K562 (cell line): ENCODE results near the gene PGPEP1. TPM values are rescaled to one million over a fixed set of nuclear protein-coding genes. Genes with fewer than 3 reads are reported as not detected.

Experiments used
- AFF4 ChIP-seq: sonication (generic); formaldehyde crosslinking; IDR thresholded peaks from 2 replicates; pipeline ENCODE4 v1.8.0; 2023; ENCODE audit warnings: mild to moderate bottlenecking, missing genetic modification reagents
- ATF7 ChIP-seq: fragments of 450-650 bp; IDR thresholded peaks from 2 replicates; pipeline ENCODE4 v1.7.1; 2014; ENCODE audit warnings: mild to moderate bottlenecking, moderate library complexity
- BCOR ChIP-seq: fragments of 450-650 bp; IDR thresholded peaks from 2 replicates; pipeline ENCODE4 v1.6.1; 2016
- CHD4 ChIP-seq: fragments of 200-600 bp; sonication (generic); IDR thresholded peaks from 3 replicates; pipeline ENCODE4 v1.6.1; 2012; ENCODE audit warnings: low read depth, mild to moderate bottlenecking, mixed read lengths, low read length, inconsistent platforms; ENCODE audit not compliant: insufficient read depth, insufficient replicate concordance, poor library complexity, severe bottlenecking
- COPS2 ChIP-seq: fragments of 450-650 bp; conservative IDR thresholded peaks from 2 replicates; pipeline ENCODE4 v1.6.1; 2016; ENCODE audit warnings: mild to moderate bottlenecking, moderate library complexity
- CSDE1 ChIP-seq, 2 experiments: fragments of 450-650 bp; IDR thresholded peaks; 2 replicates each; pipeline ENCODE4 v1.6.1; 2016; ENCODE audit warnings: mild to moderate bottlenecking in 1 of 2
- ELF2 ChIP-seq: fragments of 250-450 bp; sonication (Bioruptor Pico); IDR thresholded peaks from 2 replicates; pipeline ENCODE4 v1.5.0; 2021; ENCODE audit warnings: mild to moderate bottlenecking
- FOXK1 ChIP-seq: sonication (generic); formaldehyde crosslinking; IDR thresholded peaks from 2 replicates; pipeline ENCODE4 v1.8.0; 2022; ENCODE audit warnings: missing genetic modification reagents, mild to moderate bottlenecking, borderline replicate concordance
- HLTF ChIP-seq: fragments of 450-650 bp; IDR thresholded peaks from 2 replicates; pipeline ENCODE4 v1.6.1; 2016
- LARP7 ChIP-seq: fragments of 450-650 bp; IDR thresholded peaks from 2 replicates; pipeline ENCODE4 v1.6.1; 2016
- POLR2AphosphoS5 ChIP-seq: IDR thresholded peaks from 2 replicates; pipeline ENCODE4 v1.6.1; 2011; ENCODE audit warnings: mild to moderate bottlenecking, low read depth, low read length, moderate library complexity; ENCODE audit not compliant: control insufficient read depth, insufficient read depth
- POLR2H ChIP-seq: IDR thresholded peaks from 2 replicates; pipeline ENCODE4 v1.6.1; 2016; ENCODE audit warnings: missing genetic modification characterization, low read depth, mild to moderate bottlenecking, control low read depth, missing compliant biosample characterization, moderate library complexity
- SP1 ChIP-seq: sonication (generic); formaldehyde crosslinking; IDR thresholded peaks from 2 replicates; pipeline ENCODE4 v1.8.1; 2022; ENCODE audit warnings: mild to moderate bottlenecking, missing genetic modification reagents
- ZNF274 ChIP-seq: IDR thresholded peaks from 2 replicates; pipeline ENCODE4 v1.6.1; 2011; ENCODE audit warnings: low read depth, mild to moderate bottlenecking, low read length, moderate library complexity, borderline replicate concordance
- ZNF707 ChIP-seq: fragments of 250-450 bp; sonication (Bioruptor Pico); conservative IDR thresholded peaks from 2 replicates; pipeline ENCODE4 v1.8.0; 2022; ENCODE audit warnings: inconsistent platforms, mild to moderate bottlenecking, moderate library complexity
- ZNF830 ChIP-seq: fragments of 250-450 bp; sonication (Bioruptor Pico); IDR thresholded peaks from 2 replicates; pipeline ENCODE4 v1.5.0; 2021; ENCODE audit warnings: mild to moderate bottlenecking
- polyA plus RNA-seq, 8 experiments: library from polyadenylated mRNA; depleted of rRNA in 4 of 8; stranded (reverse) in 5 of 8; unstranded in 3 of 8; fragments of >200 nt; fragmentation: Nextera tagmentation in 2 of 8; fragmentation: Illumina TruSeq in 1 of 8; extraction: Ambion mirVana in 2 of 8; extraction: Trizol in 1 of 8; gene quantifications; 2 replicates each; pipeline versions ENCODE4 v1.2.1 to v1.2.3, GENCODE V29; 2011 to 2014; ENCODE audit warnings: inconsistent platforms in 1 of 8, missing spikeins in 1 of 8
- total RNA-seq, 7 experiments: library from RNA; depleted of rRNA in 6 of 7; stranded (reverse); fragments of >200 nt in 6 of 7; fragmentation: Illumina TruSeq in 2 of 7; extraction: Trizol in 2 of 7; gene quantifications; 2 replicates each; pipeline versions ENCODE4 v1.2.1 to v1.2.3, GENCODE V29; 2011 to 2021; ENCODE audit warnings: low replicate concordance in 1 of 7
- TF ChIP-seq, protein P1 (sequence below): fragments of 250-450 bp; sonication (Bioruptor Pico); IDR thresholded peaks from 2 replicates; pipeline ENCODE4 v1.4.0; 2020; ENCODE audit warnings: mild to moderate bottlenecking
- TF ChIP-seq, protein P2 (sequence below): sonication (generic); formaldehyde crosslinking; IDR thresholded peaks from 2 replicates; pipeline ENCODE4 v1.5.0; 2020; ENCODE audit warnings: missing genetic modification reagents

PGPEP1 gene
- total and polyA plus RNA-seq, 9 of the 15 experiments (the other 6 are each of a cell fraction or from before 2014, with no cell fraction given), result 10.0 to 69.6 (median 33.5) TPM

DNA sequence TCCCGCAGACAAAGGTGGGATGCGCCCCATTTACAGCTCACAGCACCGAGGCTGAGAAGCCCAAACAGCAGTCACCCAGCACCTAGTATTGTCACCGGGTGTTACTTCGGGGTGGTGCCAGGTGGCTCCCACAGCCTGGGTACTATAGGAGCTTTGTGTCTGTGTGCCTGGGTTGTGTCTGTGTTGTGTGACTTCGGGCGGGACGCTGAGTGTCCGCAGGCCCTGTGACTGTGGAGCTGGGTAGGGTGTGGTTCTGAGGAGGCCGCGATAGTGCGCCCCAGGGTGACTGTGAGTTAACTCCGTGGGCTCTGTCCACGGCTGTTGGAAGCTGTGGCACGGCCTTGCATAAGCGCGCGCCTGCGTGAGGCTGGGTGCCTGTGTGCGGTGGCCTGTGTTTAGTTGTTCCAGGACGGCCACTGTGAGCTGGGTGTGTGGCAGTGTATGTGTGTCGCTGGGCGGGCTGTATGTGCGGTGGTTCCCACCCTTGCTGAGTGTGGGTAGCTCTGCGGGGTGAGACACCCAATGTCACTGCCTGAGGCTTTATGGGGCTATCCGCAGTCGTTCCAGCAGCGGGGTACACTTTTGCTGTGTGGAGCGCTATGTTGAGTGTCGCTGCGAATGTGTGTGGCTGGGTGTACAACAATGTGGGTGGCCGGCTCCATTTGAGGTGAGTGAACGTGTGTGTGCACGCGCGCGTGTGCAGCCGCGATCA is 78.2 kb downstream of the PGPEP1 start (continued):
- TF ChIP-seq ZNF707 (CRISPR knock-in tag) (no peak), SP1 (CRISPR knock-in tag) (peak; percentile 45; the same call in 1 of the 2 replicates), LARP7 (no peak), BCOR (peak; percentile 35; the same call in 1 of the 2 replicates), ZNF274 (no peak), CHD4 (peak; percentile 63), POLR2AphosphoS5 (no peak), ATF7 (no peak), ELF2 (no peak), POLR2H (tag) (no peak), HLTF (no peak), COPS2 (no peak), ZNF830 (no peak), CSDE1 (IDR thresholded peaks at IDR 0.05) (no peak), AFF4 (0 out of 2 replicates have a peak, but pooled peaks have one; percentile 26), FOXK1 (CRISPR knock-in tag) (0 out of 2 replicates have a peak, but pooled peaks have one; percentile 42)
- TF ChIP-seq, protein P1, sequence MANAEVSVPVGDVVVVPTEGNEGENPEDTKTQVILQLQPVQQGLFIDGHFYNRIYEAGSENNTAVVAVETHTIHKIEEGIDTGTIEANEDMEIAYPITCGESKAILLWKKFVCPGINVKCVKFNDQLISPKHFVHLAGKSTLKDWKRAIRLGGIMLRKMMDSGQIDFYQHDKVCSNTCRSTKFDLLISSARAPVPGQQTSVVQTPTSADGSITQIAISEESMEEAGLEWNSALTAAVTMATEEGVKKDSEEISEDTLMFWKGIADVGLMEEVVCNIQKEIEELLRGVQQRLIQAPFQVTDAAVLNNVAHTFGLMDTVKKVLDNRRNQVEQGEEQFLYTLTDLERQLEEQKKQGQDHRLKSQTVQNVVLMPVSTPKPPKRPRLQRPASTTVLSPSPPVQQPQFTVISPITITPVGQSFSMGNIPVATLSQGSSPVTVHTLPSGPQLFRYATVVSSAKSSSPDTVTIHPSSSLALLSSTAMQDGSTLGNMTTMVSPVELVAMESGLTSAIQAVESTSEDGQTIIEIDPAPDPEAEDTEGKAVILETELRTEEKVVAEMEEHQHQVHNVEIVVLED (CRISPR knock-in tag), result 0 out of 2 replicates have a peak, but pooled peaks have one; percentile 22
- TF ChIP-seq, protein P2, sequence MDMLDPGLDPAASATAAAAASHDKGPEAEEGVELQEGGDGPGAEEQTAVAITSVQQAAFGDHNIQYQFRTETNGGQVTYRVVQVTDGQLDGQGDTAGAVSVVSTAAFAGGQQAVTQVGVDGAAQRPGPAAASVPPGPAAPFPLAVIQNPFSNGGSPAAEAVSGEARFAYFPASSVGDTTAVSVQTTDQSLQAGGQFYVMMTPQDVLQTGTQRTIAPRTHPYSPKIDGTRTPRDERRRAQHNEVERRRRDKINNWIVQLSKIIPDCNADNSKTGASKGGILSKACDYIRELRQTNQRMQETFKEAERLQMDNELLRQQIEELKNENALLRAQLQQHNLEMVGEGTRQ (CRISPR knock-in tag), result no peak
